SIG-M5 (cell line): ENCODE results near the gene HEG1.

Experiments
- DNase-seq: peaks from one replicate; lab custom pipeline; 2025; lab: John Stamatoyannopoulos, UW

The HEG1 gene

DNA sequence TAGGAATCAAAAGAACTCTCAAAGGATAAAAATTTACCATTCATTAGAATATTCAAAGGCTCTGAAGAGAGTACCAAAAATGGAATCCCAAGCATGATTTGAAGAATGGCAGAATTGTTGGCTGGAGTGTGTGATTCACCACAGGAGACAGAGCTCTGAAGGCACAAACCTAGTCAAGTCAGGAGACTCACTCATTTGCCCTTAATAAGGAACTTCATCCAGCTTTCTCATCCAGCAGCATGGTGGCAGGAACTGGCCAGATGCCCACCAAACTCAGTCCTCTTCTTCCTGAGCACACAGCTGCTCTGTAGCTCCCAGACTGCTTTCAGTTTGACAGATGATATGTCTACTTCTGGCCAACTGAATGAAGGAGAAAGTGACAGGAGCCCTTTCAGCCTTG, 16.5 kb upstream of the HEG1 start:
- no peak for DNase-seq

- no peak for DNase-seq
These were observed 14.4 kb upstream of the HEG1 start for GRCh38 chr3:125069968-125070745.

DNA sequence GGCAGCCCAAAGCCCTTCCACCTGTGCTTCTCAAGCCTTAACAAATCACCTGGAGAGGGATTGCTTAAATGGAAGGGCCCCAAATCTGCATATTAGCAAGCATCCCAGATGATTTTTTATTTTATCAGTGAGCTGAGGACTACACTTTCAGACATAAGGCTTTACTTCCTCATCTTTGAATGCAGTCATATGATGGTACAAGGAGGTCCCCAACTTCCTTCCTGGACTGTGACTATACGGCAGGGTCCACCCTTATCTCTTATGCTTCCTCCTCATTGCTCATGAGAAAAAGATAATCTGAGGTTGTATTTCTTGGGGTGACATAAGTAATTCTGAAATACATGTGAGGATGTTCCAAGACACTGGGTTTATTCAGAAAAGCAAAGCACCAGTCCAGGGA, 13.7 kb upstream of the HEG1 start:
- no peak for DNase-seq

DNA sequence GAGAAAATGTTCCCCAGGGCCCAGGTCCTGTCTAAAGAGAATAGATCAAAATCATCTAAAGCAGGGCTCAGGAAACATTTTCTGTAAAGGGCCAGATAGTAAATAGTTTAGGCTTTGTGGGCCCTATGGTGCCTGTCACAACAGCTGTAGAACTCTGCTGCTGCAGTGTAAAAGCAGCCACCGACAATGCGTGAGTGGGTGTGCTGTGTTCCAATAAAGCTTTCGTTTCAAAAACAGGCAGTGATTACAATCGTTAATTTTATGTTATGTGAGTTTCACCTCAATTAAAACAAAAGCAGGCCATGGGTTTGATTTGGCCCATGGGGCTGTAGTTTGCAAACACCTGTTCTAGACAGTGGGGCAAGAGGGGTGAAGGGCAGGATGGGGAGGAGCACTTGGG, 12.5 kb upstream of the HEG1 start:
- no peak for DNase-seq

GRCh38 chr3:125067225-125067624, 11.4 kb upstream of the HEG1 start:
- no peak for DNase-seq

DNA sequence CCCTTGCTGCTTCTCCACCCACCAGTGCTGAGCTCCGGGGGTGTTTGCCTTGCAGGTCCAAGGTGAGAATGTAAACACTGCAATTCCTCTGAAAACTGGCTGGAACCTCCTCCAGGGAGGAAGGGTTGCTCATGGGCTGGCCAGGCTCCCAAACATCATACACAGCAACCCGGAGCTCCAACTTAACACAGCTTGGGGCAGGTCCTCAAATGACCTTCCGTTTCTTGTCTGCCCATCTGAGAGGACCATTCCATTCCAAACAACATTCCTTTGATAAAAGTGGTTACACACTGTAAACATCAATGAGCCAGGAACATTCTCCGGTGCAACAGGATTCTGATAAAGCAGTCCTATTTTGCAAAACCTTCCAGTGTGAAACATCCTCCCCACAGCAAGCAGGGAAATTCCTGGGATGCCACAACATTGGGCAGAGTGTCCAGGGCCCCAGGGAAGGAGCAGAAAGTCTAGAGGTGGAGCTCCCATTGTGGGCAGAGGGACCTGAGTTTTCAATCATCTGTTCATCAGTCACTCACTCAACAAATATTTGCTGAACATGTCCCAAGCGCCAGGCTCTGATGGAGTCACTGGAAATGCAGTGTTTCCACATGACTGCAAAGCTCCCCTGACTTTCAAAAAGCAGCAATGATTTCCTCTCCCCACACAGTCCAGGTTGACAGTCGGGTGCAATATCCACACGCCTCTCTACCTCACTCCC, 7.3 kb upstream of the HEG1 start:
- DNase-seq = no peak

GRCh38 chr3:125061646-125062045, 5.8 kb upstream of the HEG1 start:
- no peak for DNase-seq

DNA sequence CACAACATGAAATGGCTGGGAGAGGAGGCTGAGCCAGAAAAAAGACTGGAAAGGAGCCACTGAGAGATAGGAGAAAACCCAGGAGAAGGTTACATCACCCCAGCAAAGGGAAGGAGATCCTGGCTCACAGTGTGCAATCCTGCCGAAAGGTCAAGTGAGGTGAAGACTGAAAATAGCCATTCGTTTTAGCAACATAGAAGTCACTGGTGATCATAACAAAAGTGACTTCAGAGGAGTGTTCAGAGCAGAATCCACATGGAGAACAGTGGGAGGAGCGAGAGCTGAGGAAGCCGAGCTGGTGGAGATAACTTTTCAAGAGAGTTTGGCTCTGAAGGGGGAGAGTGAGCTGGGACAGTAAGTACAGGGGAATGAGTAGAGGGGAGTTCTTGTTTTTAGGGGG, 5.4 kb upstream of the HEG1 start:
- no peak for DNase-seq

GRCh38 chr3:125059488-125060245, 3.9 kb upstream of the HEG1 start:
- no peak for DNase-seq

DNA sequence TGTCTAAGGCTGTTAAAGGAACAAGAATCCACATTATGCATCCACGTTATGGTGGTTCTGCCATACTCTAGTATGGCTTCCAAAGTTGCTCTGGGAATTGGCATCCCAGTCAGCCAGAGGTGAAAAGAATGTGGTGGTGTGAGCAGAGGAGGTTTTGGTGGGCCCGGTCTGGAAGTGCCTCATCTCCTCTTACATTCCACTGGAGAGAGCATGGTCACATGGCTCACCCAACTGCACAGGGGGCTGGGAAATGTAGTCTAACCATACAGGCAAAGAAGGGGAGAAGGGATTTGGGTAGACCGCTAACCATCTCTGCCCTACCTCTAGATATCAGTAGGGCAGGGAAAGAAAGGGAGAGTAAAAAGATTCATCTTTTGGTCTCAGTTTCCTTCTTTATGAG, 3.2 kb upstream of the HEG1 start:
- no peak for DNase-seq

- DNase-seq = no peak
These were observed 2.7 kb upstream of the HEG1 start for GRCh38 chr3:125058529-125058928.

- DNase-seq = no peak
These were observed 1.5 kb upstream of the HEG1 start for GRCh38 chr3:125057186-125057850.

GRCh38 chr3:125055331-125055912, 375 bp downstream of the HEG1 start:
- no peak for DNase-seq

DNA sequence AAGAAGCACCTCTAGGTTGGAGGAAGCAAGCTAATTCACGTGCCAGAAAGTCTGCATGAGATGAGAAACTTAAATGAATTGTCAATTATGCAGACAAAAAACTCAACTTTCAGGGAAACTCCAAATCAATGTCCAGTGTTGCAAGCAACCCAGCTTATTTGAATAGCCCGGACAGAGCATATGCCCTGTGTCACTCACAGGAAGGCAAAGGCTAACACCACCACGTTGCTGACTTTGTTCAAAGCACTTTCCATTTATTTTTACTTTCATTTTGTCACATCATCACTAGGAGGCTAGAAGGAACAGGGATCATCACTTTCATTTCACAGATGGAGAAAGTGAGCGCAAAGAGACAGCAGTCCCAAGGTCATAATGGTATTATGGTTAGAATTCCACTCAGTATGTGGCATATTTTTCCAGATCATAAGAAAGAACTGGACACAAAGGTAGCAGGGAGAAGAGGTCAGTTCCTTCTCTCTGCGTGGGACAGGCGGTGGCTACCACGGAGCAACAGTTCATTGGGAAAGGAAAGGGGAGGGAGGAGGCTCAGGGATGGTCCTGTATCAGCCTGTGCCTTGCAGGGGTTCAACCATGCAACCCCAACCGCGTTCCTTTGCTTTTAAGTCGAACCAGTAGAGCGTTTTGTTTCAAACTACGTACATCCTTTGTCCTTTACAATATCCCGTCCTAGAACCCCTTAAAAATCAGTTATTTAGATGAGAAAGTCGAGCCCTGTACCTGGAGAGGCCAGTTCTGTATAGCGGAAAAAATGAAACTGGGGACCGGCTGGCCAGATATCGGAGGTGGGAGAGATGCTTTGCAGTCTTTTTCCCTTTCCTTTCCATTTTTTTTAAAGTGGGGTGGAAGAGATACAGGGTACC, 1.1 kb downstream of the HEG1 start:
- DNase-seq = no peak

DNA sequence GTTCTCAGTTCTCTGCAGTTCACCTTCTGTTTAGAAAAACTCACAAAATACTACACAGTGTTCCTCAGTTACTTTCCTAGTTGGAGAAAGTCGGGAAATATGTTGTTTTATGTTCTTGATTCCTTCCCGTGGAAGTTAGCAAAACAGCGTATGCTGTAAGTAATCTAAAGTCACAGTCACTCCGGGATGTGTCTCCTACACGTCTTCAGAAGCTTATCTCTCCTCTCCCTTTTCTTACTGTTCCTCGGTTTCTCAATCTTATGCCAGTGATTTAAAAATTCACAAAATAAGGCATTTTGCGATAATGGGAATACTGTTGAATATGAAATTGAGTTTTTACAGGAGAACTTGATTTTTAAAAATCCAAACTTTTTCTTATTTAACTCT, 1.7 kb downstream of the HEG1 start:
- no peak for DNase-seq

DNA sequence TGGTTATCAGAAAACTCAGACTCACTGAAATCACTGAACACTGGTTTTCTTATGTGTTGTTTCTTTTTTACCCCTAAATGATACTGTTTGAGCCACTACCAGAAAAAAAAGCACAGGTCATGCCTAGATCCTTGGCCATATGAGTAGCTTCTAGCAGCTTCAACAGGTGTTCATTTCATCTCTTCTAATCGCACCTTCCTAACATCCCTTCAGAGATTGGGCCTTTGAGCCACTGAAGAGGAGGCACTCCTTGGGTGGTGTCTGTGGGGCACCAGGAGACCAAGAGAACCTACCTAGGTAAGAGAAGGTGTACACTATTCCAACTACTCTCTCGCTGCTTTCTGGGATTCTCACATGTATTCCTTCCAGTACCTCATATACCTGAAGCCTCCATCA, 2.5 kb downstream of the HEG1 start:
- DNase-seq = no peak

GRCh38 chr3:125052624-125053303, 3.0 kb downstream of the HEG1 start:
- no peak for DNase-seq

GRCh38 chr3:125051715-125052581, 3.8 kb downstream of the HEG1 start:
- no peak for DNase-seq

DNA sequence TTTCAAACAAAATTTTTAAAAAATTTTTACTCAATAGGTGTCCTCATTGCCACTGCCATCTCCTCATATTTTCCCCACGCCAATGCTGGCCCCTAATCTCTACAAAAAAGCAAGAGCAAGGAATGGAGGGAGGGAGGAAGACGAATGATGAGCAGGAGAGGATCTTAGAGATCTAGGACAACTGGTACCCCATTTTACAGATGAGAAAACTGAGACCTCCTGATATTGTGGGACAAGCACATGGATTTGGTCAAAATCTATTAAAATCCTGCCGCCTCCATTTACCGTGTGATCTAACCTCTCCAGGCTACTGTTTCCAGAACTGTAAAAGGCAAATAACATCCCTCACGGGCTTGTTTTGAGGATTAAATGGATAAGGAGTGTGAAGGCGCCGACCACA, 4.6 kb downstream of the HEG1 start:
- DNase-seq = no peak
